Raji (cell line): ENCODE measurements around the gene AIFM2.

ENCODE experiments used
- POLR2A ChIP-seq: IDR thresholded peaks from 2 replicates; pipeline ENCODE4 v1.6.1; 2011; ENCODE audit warnings: low read depth, low read length, control low read depth; ENCODE audit not compliant: insufficient read depth

The AIFM2 gene

DNA sequence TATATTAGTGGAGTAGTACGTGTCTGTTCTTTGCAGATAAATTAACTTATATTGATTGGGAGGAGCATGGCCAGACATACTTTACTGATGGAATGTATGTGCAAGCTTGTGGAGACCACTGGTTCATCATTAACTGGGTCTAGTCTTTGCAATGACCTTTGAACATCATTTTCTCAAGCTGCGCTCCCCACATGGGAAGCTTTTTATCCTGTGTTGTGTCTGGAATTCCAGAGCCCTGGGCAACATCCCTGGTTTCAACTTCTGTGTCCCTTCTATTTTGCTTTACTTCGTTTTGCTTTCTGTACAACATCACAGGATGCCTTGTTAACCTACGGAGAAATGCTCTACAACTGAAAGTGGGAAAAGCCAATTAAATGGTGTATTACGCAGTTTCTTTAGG is 41.7 kb downstream of the AIFM2 start:
- TF ChIP-seq POLR2A: no peak

DNA sequence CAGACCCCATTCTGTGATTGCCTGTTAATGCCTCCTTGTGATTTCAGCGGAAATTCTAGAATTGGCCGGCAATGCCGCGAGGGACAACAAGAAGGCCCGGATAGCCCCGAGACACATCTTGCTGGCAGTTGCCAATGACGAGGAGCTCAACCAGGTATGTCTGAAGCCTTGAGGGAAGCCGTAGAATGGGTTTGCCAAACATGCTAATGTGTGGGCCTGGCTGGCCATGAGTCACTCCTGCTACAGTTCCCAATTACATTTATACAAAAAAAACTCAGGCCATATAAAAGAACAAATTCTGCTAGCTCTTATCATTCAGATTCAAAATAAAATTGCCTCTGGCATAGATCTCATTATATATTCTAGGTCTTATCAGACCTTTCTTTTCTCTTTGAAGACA is 42.6 kb downstream of the AIFM2 start:
- TF ChIP-seq POLR2A: no peak

DNA sequence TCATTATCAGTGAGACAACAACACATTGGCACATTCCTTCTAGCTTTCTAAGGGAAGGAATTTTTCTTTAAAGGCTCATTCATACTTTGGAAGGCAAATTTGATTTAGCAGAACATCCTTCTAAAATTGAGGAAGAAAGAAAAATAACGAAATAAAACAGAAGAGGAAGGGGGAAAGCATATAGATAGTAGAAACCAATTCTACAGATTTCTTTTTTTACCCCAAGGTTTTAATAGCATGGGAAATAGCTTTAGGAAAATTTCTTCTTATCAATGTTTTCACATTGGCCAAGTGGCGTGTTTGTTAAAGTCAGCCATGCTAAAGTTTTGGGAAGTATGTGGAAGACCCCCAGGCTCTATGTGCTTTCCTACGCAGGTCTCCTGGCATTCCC is 44.3 kb downstream of the AIFM2 start:
- TF ChIP-seq POLR2A: no peak

DNA sequence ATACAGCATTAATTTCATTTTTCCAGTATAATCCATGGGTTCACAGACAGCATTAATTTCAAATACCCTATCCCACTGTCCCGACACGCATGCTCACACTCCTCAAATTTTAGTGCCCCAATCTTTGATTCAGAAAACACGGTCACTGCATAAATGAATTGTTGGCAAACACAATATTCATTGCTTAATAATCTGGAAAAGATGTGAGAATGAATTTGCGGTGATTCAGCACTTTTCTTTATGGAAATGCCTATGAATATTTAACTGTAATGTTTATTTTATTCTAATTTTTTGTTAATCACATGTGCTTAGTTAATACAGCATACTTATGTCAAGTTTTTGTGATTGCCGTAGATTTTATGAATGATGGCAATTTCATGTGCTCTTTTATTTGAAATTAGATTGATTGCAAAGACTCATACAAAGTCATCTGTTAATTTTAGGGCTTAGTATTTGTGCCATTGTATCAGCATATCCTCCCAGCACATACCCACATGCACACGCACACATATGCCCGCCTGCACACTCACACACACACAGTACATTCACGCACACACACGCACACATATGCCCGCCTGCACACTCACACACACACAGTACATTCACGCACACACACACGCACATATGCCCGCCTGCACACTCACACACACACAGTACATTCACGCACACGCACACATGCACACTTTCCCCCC is 44.9 kb downstream of the AIFM2 start:
- TF ChIP-seq POLR2A: no peak

DNA sequence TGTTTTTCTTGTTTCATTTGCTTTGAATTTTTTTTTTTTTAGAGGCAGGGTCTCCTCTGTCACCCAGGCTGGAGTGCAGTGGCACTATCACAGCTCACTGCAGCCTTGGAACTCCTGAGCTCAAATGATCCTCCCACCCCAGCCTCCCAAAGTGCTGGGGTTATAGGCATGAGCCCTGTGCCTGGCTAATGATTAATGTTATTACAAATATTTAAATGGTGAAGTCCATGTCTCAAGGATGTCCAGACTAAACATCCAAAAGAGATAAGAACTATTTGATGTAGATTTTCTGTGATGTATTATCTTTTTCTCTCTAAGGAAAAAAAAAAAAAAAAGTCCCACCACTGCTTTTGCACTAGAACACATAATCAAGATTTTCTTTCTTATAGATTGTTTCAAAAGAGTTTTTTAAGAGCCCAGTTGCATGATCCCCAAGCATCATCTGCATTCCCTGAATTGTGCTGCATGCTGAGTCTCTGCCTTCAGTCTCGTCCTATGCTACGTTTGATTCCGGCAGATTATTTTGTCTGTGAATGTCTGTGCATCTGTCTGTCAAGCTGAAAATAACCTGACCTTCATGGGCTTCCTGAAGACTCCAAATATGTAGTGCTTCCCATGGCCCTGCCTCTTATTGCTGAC is 46.5 kb downstream of the AIFM2 start:
- TF ChIP-seq POLR2A: no peak

DNA sequence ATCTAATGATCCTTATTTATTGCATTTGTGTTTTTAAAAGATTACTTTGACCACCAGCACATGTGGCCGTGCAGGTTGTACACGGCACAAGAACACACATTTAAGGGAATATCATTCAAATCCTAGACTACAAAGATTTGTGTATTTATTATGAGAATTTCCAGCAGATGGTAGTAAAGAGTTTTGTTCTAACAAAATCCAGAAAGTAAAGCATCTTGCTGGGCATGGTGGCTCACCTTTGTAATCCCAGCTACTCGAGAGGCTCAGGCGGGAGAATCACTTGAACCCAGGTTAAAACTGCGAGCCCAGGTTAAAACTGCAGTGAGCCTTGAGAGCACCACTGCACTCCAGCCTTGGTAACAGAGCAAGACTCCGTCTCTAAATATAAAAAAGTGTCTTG is 48.4 kb downstream of the AIFM2 start:
- no peak for TF ChIP-seq POLR2A

DNA sequence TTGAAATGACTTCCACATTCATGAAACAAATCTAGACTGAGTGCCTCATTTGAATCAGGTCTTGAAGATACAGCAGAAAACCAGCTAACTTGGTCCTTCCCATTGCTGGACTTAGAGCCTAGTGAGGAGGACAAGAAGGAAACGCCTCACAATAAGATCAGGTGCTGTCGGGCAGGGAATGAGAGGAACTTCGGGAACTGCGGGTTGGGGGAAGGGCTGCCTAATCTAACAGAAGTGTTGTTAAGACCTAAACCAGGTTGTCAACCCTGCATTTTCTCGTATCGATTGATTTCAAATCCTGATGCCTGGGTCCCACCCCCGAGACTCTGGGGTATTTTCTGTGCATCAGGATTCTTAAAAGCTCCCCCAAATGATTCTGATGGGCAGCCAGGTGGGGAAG is 53.7 kb downstream of the AIFM2 start:
- TF ChIP-seq POLR2A: no peak

DNA sequence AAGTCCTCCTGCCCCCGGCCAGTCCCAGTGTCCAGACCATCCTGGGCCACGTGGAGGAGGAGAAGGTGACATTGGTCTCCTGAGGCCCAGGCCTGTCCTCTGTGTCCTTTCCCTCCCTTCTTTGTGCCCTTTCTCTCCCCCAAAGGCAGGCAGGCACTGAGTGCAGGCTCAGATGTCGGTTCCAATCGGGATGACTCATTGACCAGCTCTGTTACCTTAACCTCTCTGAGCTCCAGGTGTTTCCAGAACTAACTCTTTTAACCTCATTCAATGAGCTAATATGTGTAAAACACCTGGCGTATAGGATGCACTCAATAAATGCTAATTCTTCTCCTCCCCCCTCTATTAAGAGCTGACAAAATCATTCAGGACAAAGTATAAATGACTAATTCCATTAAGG is 54.3 kb downstream of the AIFM2 start:
- no peak for TF ChIP-seq POLR2A

DNA sequence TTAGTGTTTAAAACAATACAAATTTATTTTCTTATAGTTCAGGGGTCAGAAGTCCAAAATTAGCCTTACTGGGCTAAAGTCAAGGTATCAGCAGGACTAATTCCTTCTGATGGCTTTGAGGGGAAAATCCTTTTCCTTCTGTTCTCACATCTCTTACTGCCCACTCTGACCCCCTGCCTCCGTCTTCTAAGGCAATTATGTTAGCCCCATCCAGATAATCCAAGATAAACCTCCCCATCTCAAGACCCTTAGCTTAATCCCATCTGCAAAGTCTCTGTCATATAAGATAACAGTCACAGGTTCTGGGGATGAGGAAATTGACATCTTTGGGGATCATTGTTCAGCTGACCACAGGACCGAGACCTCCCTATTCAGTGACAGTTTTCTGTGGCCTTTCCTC is 57.7 kb downstream of the AIFM2 start:
- TF ChIP-seq POLR2A: no peak

DNA sequence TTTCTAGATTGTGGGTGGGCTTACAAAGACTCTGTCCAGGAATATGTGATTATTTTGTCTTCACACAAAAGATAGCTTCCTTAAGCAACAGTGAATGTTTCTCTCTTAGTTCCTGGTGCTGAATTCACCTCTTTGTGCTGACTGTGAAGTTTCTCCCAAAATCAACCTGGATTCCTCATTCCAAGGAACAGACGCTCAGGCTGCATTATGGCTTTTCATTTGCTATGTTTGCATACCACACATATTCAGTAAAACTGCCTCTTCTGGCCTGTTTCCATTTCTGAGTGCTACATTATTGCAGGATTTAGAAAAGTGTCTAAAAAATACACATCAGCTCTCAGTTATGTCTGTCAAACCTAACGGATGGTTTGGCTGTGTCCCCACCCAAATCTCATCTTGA is 58.5 kb downstream of the AIFM2 start:
- no peak for TF ChIP-seq POLR2A

DNA sequence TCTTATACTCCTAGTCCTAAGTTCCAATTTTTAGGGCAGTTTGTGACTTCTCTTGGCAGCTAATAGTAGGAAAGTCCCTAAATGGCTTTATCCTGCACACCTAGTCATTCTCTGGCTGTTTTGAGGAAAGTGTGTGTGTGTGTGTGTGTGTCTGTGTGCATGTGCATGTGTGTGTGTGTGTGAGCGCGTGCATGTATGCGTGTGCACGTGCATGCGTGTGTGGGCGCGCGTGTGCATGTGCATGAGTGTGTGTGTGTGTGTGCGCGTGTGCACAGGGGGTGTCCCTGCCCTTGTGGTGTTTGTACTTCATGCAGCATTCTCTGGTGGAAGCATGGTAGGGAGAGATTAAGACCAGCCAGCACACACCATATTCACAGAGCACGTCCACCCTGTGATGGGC is 61.8 kb downstream of the AIFM2 start:
- no peak for TF ChIP-seq POLR2A

DNA sequence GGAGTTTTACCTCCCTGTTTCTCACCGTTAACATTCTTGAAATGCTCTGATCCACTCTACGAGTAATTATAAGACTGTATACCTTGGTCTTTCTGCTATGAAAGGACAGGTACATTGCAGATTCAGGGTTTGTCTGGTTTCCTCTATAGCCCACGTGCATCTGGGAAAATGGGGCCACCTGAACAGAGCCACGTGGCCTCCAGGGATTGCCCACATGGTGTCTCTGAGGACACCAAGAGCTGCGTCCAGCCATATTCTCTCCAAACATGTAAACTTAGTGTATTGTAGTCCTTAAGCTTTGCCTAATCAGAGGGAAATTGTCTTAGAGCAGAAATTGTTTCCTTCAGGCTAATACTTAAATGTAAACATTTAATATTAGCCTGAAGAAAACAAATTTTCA is 63.3 kb downstream of the AIFM2 start:
- no peak for TF ChIP-seq POLR2A

DNA sequence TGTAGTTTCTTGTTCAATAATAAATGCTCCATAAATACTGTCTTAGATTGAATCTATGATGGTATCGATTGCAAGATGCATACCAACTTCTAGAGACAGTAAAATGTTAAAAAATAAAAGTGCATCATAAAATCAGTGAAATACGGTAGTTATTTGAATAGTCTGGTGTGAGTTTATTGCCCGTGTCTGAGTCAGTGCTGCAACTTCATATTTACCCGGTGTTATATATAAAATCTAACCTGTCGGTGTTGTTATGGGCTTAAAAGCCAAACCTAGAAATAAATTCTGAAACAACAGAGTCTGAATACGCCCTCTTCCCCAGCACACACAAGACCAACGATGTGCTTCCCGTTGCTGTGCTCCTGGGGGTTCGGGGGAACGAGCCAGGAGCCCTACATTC is 63.7 kb downstream of the AIFM2 start:
- no peak for TF ChIP-seq POLR2A

DNA sequence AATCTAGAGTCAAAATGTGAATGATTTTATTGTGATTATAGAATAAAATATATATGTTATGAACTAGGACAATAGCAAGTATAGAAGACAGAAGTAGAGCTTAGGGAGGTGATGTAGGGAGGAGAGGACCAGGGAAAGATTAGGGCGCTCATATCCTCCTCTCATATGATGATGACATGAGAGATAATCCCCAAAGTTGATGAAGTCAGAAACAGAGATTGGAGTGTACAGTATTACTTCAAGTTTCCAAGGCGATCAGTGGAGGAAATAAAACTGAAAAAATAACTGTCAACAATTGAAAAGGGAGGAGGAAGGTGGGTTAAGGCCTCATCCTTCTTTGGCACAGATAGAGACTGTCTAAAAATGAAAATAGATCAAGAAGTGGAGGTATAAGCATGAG is 65.0 kb downstream of the AIFM2 start:
- no peak for TF ChIP-seq POLR2A

DNA sequence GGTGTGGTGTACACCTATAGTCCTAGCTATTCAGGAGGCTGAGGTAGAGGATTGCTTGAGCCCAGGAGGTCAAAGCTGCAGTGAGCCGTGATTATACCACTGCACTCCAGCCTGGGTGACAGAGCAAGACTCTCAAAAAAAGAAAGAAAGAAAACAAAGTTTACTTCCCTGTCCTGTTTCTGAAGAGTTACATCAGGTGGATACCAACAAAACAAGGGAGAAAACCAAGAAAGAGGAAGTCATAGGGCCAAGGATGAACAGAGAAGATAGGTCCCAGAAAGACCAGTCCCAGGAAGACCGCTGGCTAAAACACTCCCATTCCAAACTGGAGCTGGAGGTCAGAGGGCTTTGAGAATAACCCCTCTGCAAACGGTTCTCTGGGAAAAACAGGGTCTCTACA is 66.4 kb downstream of the AIFM2 start:
- TF ChIP-seq POLR2A: no peak

DNA sequence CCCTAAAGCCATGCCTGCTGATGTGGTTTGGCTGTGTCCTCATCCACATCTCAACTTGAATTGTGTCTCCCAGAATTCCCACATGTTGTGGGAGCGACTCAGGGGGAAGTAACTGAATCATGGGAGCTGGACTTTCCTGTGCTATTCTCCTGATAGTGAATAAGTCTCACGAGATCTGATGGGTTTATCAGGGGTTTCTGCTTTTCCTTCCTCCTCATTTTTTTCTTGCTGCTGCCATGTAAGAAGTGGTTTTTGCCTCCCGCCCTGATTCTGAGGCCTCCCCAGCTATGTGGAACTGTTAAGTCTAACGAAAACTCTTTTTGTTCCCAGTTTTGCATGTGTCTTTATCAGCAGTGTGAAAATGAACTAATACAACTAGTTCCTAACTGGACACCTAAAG is 68.1 kb downstream of the AIFM2 start:
- TF ChIP-seq POLR2A: no peak
